Loucy (cell line): ENCODE data around the gene CA5A.
"Not testable (repeated sequence)": the region's sequence is repeated elsewhere in the genome, so short reads cannot be mapped to it uniquely, and the experiment has no call there.

Experiments used
- H2AFZ ChIP-seq: fragments of 200-600 bp; sonication (generic); 2 replicates; pipeline ENCODE4 v1.6.0; 2016; ENCODE audit warnings: antibody characterized with exemption, mild to moderate bottlenecking, low read length, moderate library complexity
- H3F3A ChIP-seq: fragments of 200-600 bp; 2 replicates; pipeline ENCODE4 v1.6.0; 2016; ENCODE audit warnings: antibody characterized with exemption, low read depth, mild to moderate bottlenecking
- H3K27me3 ChIP-seq: fragments of 200-600 bp; sonication (generic); 2 replicates; pipeline ENCODE4 v1.6.1; 2014; ENCODE audit warnings: low read length, mild to moderate bottlenecking; ENCODE audit not compliant: insufficient read depth, poor library complexity, severe bottlenecking
- H3K36me3 ChIP-seq: fragments of 200-600 bp; sonication (generic); 2 replicates; pipeline ENCODE4 v1.6.1; 2016; ENCODE audit warnings: low read length; ENCODE audit not compliant: insufficient read depth
- H3K4me1 ChIP-seq: fragments of 200-600 bp; sonication (generic); 2 replicates; pipeline ENCODE4 v1.5.1; 2014; ENCODE audit warnings: low read length, mild to moderate bottlenecking; ENCODE audit not compliant: insufficient read depth, poor library complexity, severe bottlenecking
- H3K4me2 ChIP-seq: fragments of 200-600 bp; sonication (generic); 2 replicates; pipeline ENCODE4 v1.6.0; 2014; ENCODE audit warnings: antibody characterized with exemption, low read length, low read depth, mild to moderate bottlenecking; ENCODE audit not compliant: poor library complexity, severe bottlenecking
- H3K4me3 ChIP-seq: fragments of 200-600 bp; sonication (generic); 2 replicates; pipeline ENCODE4 v1.5.1; 2014; ENCODE audit warnings: low read length, mild to moderate bottlenecking, mixed read lengths; ENCODE audit not compliant: poor library complexity, severe bottlenecking
- H3K79me2 ChIP-seq: fragments of 200-600 bp; sonication (generic); 2 replicates; pipeline ENCODE4 v1.6.1; 2014; ENCODE audit warnings: low read length; ENCODE audit not compliant: insufficient read depth
- H3K9ac ChIP-seq: fragments of 200-600 bp; sonication (generic); 2 replicates; pipeline ENCODE4 v1.6.0; 2014; ENCODE audit warnings: mild to moderate bottlenecking, low read depth, low read length, moderate library complexity; ENCODE audit not compliant: poor library complexity, severe bottlenecking
- H3K9me2 ChIP-seq: fragments of 200-600 bp; sonication (generic); replicated peaks from 2 replicates; pipeline ENCODE4 v1.6.1; 2016; ENCODE audit warnings: low read depth, low read length, mixed read lengths
- H3K9me3 ChIP-seq: fragments of 200-600 bp; sonication (generic); 2 replicates; pipeline ENCODE4 v1.6.1; 2014; ENCODE audit warnings: mild to moderate bottlenecking, antibody characterized with exemption, low read length, low read depth; ENCODE audit not compliant: insufficient read depth
- H4K20me1 ChIP-seq: fragments of 200-600 bp; sonication (generic); 2 replicates; pipeline ENCODE4 v1.6.0; 2014; ENCODE audit warnings: antibody characterized with exemption, low read length, mild to moderate bottlenecking; ENCODE audit not compliant: insufficient read depth, poor library complexity, severe bottlenecking
- EZH2phosphoT487 ChIP-seq: fragments of 200-600 bp; IDR thresholded peaks from 2 replicates; pipeline ENCODE4 v1.6.1; 2018; ENCODE audit warnings: antibody characterized with exemption, mild to moderate bottlenecking, moderate library complexity, borderline replicate concordance
- TF ChIP-seq, protein P1 (sequence below): fragments of 200-600 bp; sonication (generic); conservative IDR thresholded peaks from 2 replicates; pipeline ENCODE4 v1.5.1; 2014; ENCODE audit warnings: mild to moderate bottlenecking, antibody characterized with exemption, low read length

The CA5A gene

DNA sequence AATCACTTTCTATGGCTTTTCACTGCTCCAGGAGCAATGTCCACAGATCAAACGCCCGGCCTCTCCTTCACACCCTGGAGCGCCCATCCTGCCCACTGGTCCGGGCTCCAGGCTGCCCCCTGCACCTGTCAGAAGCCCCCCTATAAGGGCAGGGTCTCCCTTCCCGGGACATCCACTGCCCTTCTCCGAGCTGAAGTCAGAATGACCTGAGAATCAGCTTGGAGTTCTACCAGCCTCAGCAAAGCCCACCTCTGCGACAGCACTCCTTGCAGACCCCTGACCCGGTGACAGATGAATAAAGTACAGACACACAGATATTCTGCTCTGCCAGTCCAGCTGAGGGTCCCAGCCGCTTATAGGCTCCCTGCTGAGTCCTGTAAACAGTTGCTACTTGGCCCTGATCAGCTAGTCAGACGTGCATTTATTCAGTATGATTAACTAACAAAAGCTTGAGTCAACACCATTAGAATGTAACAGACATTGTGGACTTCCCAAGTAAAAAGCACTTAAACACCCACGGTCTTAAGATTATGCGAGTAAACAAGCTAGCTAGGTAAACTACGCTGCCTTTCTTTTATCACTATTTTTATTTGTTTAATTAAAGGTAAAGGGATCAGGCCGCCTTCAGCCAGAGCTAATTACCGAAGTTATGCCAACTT lies 71.9 kb downstream of the CA5A start:
- peak overlapping the region; percentile 17 for H3K9ac ChIP-seq
- no peaks in the 10 kb centered on the region for H4K20me1 ChIP-seq
- no peaks in the 10 kb centered on the region for H3K27me3 ChIP-seq
- H3K79me2 ChIP-seq, result peaks cover 59% of the 10 kb centered on the region
- peak overlapping the region; percentile 55 for H3K4me3 ChIP-seq
- no peaks in the 10 kb centered on the region for H3F3A ChIP-seq
- peak overlapping the region; percentile 42 for H3K4me2 ChIP-seq
- no peaks in the 10 kb centered on the region for H3K4me1 ChIP-seq
- H2AFZ ChIP-seq, result no peak overlapping the region
- H3K9me2 ChIP-seq, result no peaks in the 10 kb centered on the region
- no peaks in the 10 kb centered on the region for H3K9me3 ChIP-seq
- TF ChIP-seq, protein P1, sequence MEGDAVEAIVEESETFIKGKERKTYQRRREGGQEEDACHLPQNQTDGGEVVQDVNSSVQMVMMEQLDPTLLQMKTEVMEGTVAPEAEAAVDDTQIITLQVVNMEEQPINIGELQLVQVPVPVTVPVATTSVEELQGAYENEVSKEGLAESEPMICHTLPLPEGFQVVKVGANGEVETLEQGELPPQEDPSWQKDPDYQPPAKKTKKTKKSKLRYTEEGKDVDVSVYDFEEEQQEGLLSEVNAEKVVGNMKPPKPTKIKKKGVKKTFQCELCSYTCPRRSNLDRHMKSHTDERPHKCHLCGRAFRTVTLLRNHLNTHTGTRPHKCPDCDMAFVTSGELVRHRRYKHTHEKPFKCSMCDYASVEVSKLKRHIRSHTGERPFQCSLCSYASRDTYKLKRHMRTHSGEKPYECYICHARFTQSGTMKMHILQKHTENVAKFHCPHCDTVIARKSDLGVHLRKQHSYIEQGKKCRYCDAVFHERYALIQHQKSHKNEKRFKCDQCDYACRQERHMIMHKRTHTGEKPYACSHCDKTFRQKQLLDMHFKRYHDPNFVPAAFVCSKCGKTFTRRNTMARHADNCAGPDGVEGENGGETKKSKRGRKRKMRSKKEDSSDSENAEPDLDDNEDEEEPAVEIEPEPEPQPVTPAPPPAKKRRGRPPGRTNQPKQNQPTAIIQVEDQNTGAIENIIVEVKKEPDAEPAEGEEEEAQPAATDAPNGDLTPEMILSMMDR, result no peak
- no peak for TF ChIP-seq EZH2phosphoT487
- no peaks in the 10 kb centered on the region for H3K36me3 ChIP-seq

DNA sequence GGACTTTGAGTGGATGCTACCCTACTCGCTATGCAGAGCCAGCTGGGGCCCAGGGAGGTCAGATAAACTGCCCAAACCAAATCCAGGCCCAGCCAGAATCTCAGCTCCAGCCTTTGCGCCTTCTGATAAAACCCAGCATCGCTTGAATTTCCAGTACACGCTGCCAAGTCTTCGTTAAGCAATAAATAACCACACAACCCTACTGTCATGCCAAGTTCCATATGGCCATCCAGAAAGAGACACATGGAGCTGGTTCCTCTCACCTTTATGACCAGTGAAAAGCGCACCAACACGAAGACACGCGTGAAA lies 73.0 kb downstream of the CA5A start:
- not testable (repeated sequence) for H3K9me2 ChIP-seq, H3K4me3 ChIP-seq, H3K36me3 ChIP-seq, H3K27me3 ChIP-seq, H2AFZ ChIP-seq, H3K9ac ChIP-seq, H3K4me1 ChIP-seq, H3K4me2 ChIP-seq, H3K9me3 ChIP-seq, H4K20me1 ChIP-seq, H3F3A ChIP-seq
- H3K79me2 ChIP-seq, result peaks cover 55% of the 10 kb centered on the region

DNA sequence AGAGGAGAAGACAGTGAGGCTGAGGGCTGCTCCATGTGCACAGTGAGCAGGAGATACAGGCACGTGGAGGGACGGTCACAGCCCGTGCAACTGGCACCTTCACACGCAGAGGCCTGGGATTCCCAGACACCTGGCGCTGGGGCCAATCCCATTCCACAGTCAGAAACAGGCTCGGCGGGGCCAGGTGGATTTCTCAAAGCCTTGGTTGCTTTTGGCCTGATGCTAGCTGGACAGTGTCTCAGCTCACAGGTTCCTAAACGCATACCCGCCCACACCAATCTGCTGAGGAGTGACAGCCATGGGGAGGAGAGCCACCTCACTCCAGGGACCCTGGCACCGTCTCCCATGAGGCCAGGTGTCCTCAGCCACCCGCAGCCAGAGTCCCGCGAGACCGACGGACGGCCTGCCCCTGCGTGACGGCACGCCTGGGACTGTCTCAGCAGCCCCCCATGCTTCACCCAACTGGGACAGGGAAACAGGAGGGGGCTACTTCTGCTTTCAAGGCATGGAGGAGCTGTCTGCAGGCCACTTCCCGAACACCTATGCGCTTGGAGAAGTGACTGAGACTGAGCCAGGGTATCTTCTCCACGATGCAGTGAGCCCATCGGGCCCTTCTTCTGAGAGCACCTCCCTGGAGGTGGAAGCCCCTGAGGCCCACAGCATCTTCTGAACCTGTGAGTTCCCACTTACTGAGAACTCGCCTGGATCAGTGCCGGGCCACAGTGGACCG lies 73.6 kb downstream of the CA5A start:
- not testable (repeated sequence) for H3K4me3 ChIP-seq, H3K4me2 ChIP-seq, H3K4me1 ChIP-seq, H4K20me1 ChIP-seq, H3K9ac ChIP-seq, H3K9me3 ChIP-seq, H3F3A ChIP-seq, H3K36me3 ChIP-seq, H3K9me2 ChIP-seq, H2AFZ ChIP-seq, H3K27me3 ChIP-seq
- peaks cover 49% of the 10 kb centered on the region for H3K79me2 ChIP-seq

DNA sequence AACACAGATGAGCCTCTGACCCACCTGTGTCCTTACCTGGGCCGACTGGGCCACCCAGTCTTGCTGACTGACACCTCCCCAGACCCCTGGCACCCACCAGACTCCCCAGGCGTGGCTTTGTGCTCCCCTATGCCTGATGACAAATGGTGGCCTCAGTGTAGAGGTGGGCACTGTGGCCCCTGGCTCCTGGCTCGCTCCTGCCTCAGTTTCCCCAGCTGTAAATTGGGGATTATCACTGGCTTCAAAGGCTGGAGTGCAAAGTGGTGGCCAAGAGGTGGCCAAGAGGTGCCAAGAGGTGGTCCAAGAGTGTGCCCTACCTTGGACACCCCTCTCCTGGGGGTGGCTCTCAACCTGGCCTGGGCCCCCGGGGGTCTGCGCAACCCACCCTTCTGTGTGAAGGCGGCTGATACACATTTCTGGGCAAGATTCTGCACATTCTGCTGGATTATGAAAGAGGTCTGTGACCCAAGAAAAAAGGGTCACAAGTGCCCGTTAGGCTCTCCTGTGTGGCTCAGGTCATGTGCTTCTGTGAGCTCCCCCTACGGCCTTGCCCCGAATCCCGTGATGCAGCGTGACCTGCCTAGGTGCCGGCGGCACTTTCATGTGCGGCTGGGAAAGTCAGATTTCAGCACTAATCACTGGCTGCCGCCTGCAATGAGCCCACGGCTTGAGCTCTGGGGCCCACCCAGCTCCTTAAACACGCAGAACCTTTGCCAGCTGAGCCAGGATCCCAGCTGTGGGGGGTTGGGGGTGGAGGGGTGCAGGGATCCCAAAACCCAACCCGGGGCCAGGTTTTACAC lies 74.8 kb downstream of the CA5A start:
- H3F3A ChIP-seq, H3K9ac ChIP-seq, H3K4me1 ChIP-seq, H3K27me3 ChIP-seq, H3K4me2 ChIP-seq, H4K20me1 ChIP-seq, H3K9me2 ChIP-seq, H3K36me3 ChIP-seq, H2AFZ ChIP-seq, H3K9me3 ChIP-seq, H3K4me3 ChIP-seq: not testable (repeated sequence)
- H3K79me2 ChIP-seq, result peaks cover 38% of the 10 kb centered on the region; the same call in 1 of the 2 replicates
